Ishikawa (cell line): ENCODE measurements around the gene FIBCD1.

ENCODE experiments used
- CEBPB ChIP-seq: IDR thresholded peaks from 2 replicates; pipeline ENCODE4 v1.6.1; 2012
- NFIC ChIP-seq: IDR thresholded peaks from 2 replicates; pipeline ENCODE4 v1.6.1; 2012
- RAD21 ChIP-seq: IDR thresholded peaks from 2 replicates; pipeline ENCODE4 v1.6.1; 2012; ENCODE audit warnings: low read depth

- TF ChIP-seq CEBPB (no peak), NFIC (no peak), RAD21 (no peak)
Observed at GRCh38 chr9:130952065-130952762, 13.2 kb upstream of the FIBCD1 start.
